GM23338 (cell line): ENCODE measurements around the gene ANKFN1. TPM values are rescaled to one million over a fixed set of nuclear protein-coding genes. Genes with fewer than 3 reads are reported as not detected.

Experiments
- ATAC-seq: fragments of 200-7000 bp; cut with Tn5 transposase; 3 replicates; pipeline ENCODE4 v1.9.1; 2020
- DNase-seq: peaks from one replicate; pipeline ENCODE4 v3.0.0-alpha.2; 2015; ENCODE audit warnings: low spot score
- H2AFZ ChIP-seq: fragments of 200-600 bp; sonication (generic); 2 replicates; pipeline ENCODE4 v1.8.0; 2016; ENCODE audit warnings: antibody characterized with exemption, mild to moderate bottlenecking, moderate library complexity
- H3F3A ChIP-seq: fragments of 200-600 bp; sonication (generic); replicated peaks from 2 replicates; pipeline ENCODE4 v1.8.0; 2017; ENCODE audit warnings: antibody characterized with exemption, mixed run types, low read depth
- H3K27ac ChIP-seq: fragments of 200-600 bp; sonication (generic); 2 replicates; pipeline ENCODE4 v1.6.1; 2016; ENCODE audit warnings: low read depth
- H3K27me3 ChIP-seq: fragments of 200-600 bp; sonication (generic); 2 replicates; pipeline ENCODE4 v1.8.0; 2016; ENCODE audit warnings: mild to moderate bottlenecking, mixed run types, moderate library complexity; ENCODE audit not compliant: insufficient read depth
- H3K36me3 ChIP-seq: fragments of 200-600 bp; sonication (generic); 2 replicates; pipeline ENCODE4 v1.8.0; 2016; ENCODE audit warnings: mild to moderate bottlenecking; ENCODE audit not compliant: insufficient read depth
- H3K4me1 ChIP-seq: fragments of 200-600 bp; sonication (generic); 2 replicates; pipeline ENCODE4 v1.8.0; 2016; ENCODE audit warnings: mild to moderate bottlenecking, moderate library complexity; ENCODE audit not compliant: insufficient read depth
- H3K4me2 ChIP-seq: fragments of 200-600 bp; sonication (generic); 2 replicates; pipeline ENCODE4 v1.7.1; 2017; ENCODE audit warnings: mixed run types
- H3K4me3 ChIP-seq: fragments of 200-600 bp; sonication (generic); 2 replicates; pipeline ENCODE4 v1.6.1; 2016; ENCODE audit warnings: mixed run types
- H3K79me2 ChIP-seq: fragments of 200-600 bp; sonication (generic); replicated peaks from 2 replicates; pipeline ENCODE4 v1.8.0; 2017; ENCODE audit warnings: mild to moderate bottlenecking; ENCODE audit not compliant: insufficient read depth
- H3K9me2 ChIP-seq: fragments of 200-600 bp; sonication (generic); 2 replicates; pipeline ENCODE4 v1.8.0; 2017; ENCODE audit not compliant: insufficient read depth
- H4K20me1 ChIP-seq: fragments of 200-600 bp; sonication (generic); replicated peaks from 2 replicates; pipeline ENCODE4 v1.8.0; 2017; ENCODE audit warnings: mild to moderate bottlenecking; ENCODE audit not compliant: insufficient read depth
- H3K27ac Mint-ChIP-seq: 2 replicates; pipeline ENCODE4 v1.8.0; 2020; ENCODE audit warnings: inconsistent platforms, mild to moderate bottlenecking, moderate library complexity, mixed read lengths
- H3K27me3 Mint-ChIP-seq: 3 replicates; pipeline ENCODE4 v1.8.0; 2022; ENCODE audit warnings: low read depth, mild to moderate bottlenecking, moderate library complexity, mixed read lengths, inconsistent platforms; ENCODE audit not compliant: insufficient read depth, poor library complexity
- H3K36me3 Mint-ChIP-seq: 3 replicates; pipeline ENCODE4 v1.8.0; 2021; ENCODE audit warnings: low read depth, mild to moderate bottlenecking, inconsistent platforms, moderate library complexity, mixed read lengths
- H3K4me1 Mint-ChIP-seq: 3 replicates; pipeline ENCODE4 v1.8.0; 2020; ENCODE audit warnings: mild to moderate bottlenecking, inconsistent platforms, mixed read lengths
- H3K4me3 Mint-ChIP-seq: 3 replicates; pipeline ENCODE4 v1.8.0; 2021; ENCODE audit warnings: moderate library complexity, mild to moderate bottlenecking, inconsistent platforms, mixed read lengths
- H3K9me3 Mint-ChIP-seq: 3 replicates; pipeline ENCODE4 v1.8.0; 2020; ENCODE audit warnings: moderate library complexity, mild to moderate bottlenecking, inconsistent platforms, mixed read lengths
- CREB1 ChIP-seq: fragments of 250-450 bp; sonication (Bioruptor Pico); IDR thresholded peaks from 2 replicates; pipeline ENCODE4 v1.5.0; 2020; ENCODE audit warnings: low read depth, mild to moderate bottlenecking, moderate library complexity
- CTCF ChIP-seq, 2 experiments: fragments of 200-600 bp in 1 of 2; sonication (generic) in 1 of 2; conservative IDR thresholded peaks; 2 replicates each; pipeline versions ENCODE4 v1.5.1 to v1.6.1; 2016 to 2017; ENCODE audit warnings: antibody characterized with exemption in 2 of 2, low read depth in 2 of 2, mild to moderate bottlenecking in 2 of 2, moderate library complexity in 1 of 2
- ETS1 ChIP-seq: IDR thresholded peaks from 2 replicates; pipeline ENCODE4 v1.6.1; 2016; ENCODE audit warnings: antibody characterized with exemption
- EZH2 ChIP-seq: fragments of 200-600 bp; sonication (generic); IDR thresholded peaks from one replicate; pipeline ENCODE4 v1.8.0; 2017; ENCODE audit warnings: antibody characterized with exemption, mild to moderate bottlenecking, low read depth; ENCODE audit not compliant: unreplicated experiment
- EZH2phosphoT487 ChIP-seq: fragments of 200-600 bp; sonication (generic); IDR thresholded peaks from one replicate; pipeline ENCODE4 v1.8.1; 2018; ENCODE audit warnings: antibody characterized with exemption; ENCODE audit not compliant: unreplicated experiment
- JUNB ChIP-seq: IDR thresholded peaks from one replicate; pipeline ENCODE4 v1.6.1; 2016; ENCODE audit warnings: antibody characterized with exemption; ENCODE audit not compliant: unreplicated experiment
- NANOG ChIP-seq: IDR thresholded peaks from 2 replicates; pipeline ENCODE4 v1.6.1; 2016; ENCODE audit warnings: antibody characterized with exemption, borderline replicate concordance
- POLR2AphosphoS5 ChIP-seq: IDR thresholded peaks from 2 replicates; pipeline ENCODE4 v1.6.1; 2016; ENCODE audit warnings: antibody characterized with exemption, low read depth
- ZNF114 ChIP-seq: fragments of 250-450 bp; sonication (Bioruptor Pico); IDR thresholded peaks from 2 replicates; pipeline ENCODE4 v1.5.0; 2020; ENCODE audit warnings: mild to moderate bottlenecking, moderate library complexity
- ZNF331 ChIP-seq: fragments of 250-450 bp; sonication (Bioruptor Pico); IDR thresholded peaks from 2 replicates; pipeline ENCODE4 v1.5.0; 2020; ENCODE audit warnings: low read depth, mild to moderate bottlenecking, moderate library complexity
- ZNF462 ChIP-seq: fragments of 250-450 bp; sonication (Bioruptor Pico); IDR thresholded peaks from 2 replicates; pipeline ENCODE4 v1.5.0; 2020; ENCODE audit warnings: mild to moderate bottlenecking, moderate library complexity
- polyA plus RNA-seq: library from polyadenylated mRNA; unstranded; fragments of >200 nt; fragmentation: Nextera tagmentation; extraction: Ambion mirVana; gene quantifications from 2 replicates; pipeline ENCODE4 v1.2.1, GENCODE V29; 2016
- total RNA-seq: library from RNA; depleted of rRNA; stranded (reverse); fragments of >200 nt; shearing (Covaris generic); gene quantifications from 2 replicates; pipeline ENCODE4 v1.2.3, GENCODE V29; 2014

The ANKFN1 gene
- total and polyA plus RNA-seq, 2 experiments from 2014 or later: not detected

- TF ChIP-seq CTCF (conservative IDR thresholded peaks at IDR 0.05; ENCODE audit: low read depth in 2 of 2) (peak in 1 of 2 experiments; percentile 15; a peak in 1 of 4 replicates), CREB1 (CRISPR knock-in tag) (no peak)
These were observed 103.8 kb downstream of the ANKFN1 start (continued) for GRCh38 chr17:56257075-56257474.

GRCh38 chr17:56260376-56261002 lies 107.2 kb downstream of the ANKFN1 start:
- Mint-ChIP-seq H3K27me3 (no peaks in the 10 kb centered on the region), H3K9me3 (no peaks in the 10 kb centered on the region), H3K36me3 (no peaks in the 10 kb centered on the region), H3K27ac (0 out of 2 replicates have a peak overlapping the region, but pooled peaks have one; percentile 49), H3K4me1 (peaks cover 7% of the 10 kb centered on the region), H3K4me3 (no peak overlapping the region)
- Histone ChIP-seq H3K4me2 (peak overlapping the region; percentile 46; the same call in 1 of the 2 replicates), H3K9me2 (peaks cover 7% of the 10 kb centered on the region), H2AFZ (no peak overlapping the region), H4K20me1 (no peaks in the 10 kb centered on the region; the same call in 1 of the 2 replicates), H3K36me3 (no peaks in the 10 kb centered on the region), H3K27ac (no peak overlapping the region), H3F3A (no peaks in the 10 kb centered on the region), H3K79me2 (no peaks in the 10 kb centered on the region), H3K4me1 (peaks cover 23% of the 10 kb centered on the region), H3K27me3 (no peaks in the 10 kb centered on the region), H3K4me3 (no peak overlapping the region)
- no peak for TF ChIP-seq EZH2phosphoT487
- TF ChIP-seq NANOG: no peak
- TF ChIP-seq ZNF331 (CRISPR knock-in tag): no peak
- no peak for TF ChIP-seq POLR2AphosphoS5
- no peak for DNase-seq
- ATAC-seq: no peak

- Mint-ChIP-seq H3K36me3 (no peaks in the 10 kb centered on the region), H3K4me3 (no peak overlapping the region), H3K27ac (no peak overlapping the region), H3K4me1 (peaks cover 7% of the 10 kb centered on the region), H3K9me3 (no peaks in the 10 kb centered on the region), H3K27me3 (no peaks in the 10 kb centered on the region)
- DNase-seq: no peak
- Histone ChIP-seq H3K4me3 (no peak overlapping the region), H3F3A (no peaks in the 10 kb centered on the region), H3K9me2 (peaks cover 9% of the 10 kb centered on the region), H3K27me3 (no peaks in the 10 kb centered on the region), H2AFZ (no peak overlapping the region), H3K36me3 (no peaks in the 10 kb centered on the region), H3K4me1 (peaks cover 23% of the 10 kb centered on the region), H3K79me2 (no peaks in the 10 kb centered on the region), H3K27ac (no peak overlapping the region), H4K20me1 (no peaks in the 10 kb centered on the region), H3K4me2 (no peak overlapping the region)
- ATAC-seq: no peak; the same call in 2 of the 3 replicates
- TF ChIP-seq NANOG (no peak), ETS1 (no peak), POLR2AphosphoS5 (no peak), ZNF462 (no peak), ZNF114 (CRISPR knock-in tag) (no peak), EZH2 (no peak), JUNB (no peak)
These were observed 109.5 kb downstream of the ANKFN1 start for GRCh38 chr17:56262803-56263202.
